ENCODE results near the gene ARHGEF19. TPM values are rescaled to one million over a fixed set of nuclear protein-coding genes. Genes with fewer than 3 reads are reported as not detected.

ARHGEF19 gene
- total and polyA plus RNA-seq, 9 of the 15 experiments (the other 6 are each of a cell fraction or from before 2014, with no cell fraction given): 0.73 to 21.0 (median 5.2) TPM

- TF ChIP-seq HDAC6 (IDR thresholded peaks at IDR 0.05; ENCODE audit: low read depth, low read length) (no peak), ZNF449 (CRISPR knock-in tag; IDR thresholded peaks at IDR 0.05) (no peak), ZBTB7A (IDR thresholded peaks at IDR 0.05; ENCODE audit: borderline replicate concordance, control insufficient read depth, low read depth, low read length) (peak; percentile 89; the same call in 1 of the 2 replicates), HNRNPUL1 (IDR thresholded peaks at IDR 0.05; ENCODE audit: low read length) (no peak), BRD9 (IDR thresholded peaks at IDR 0.05; ENCODE audit: low read depth, partially characterized antibody) (no peak), ZBTB2 (IDR thresholded peaks at IDR 0.05) (peak; percentile 82), DPF2 (IDR thresholded peaks at IDR 0.05) (no peak), ZNF785 (CRISPR knock-in tag; IDR thresholded peaks at IDR 0.05) (no peak), CCNT2 (IDR thresholded peaks at IDR 0.05; ENCODE audit: borderline replicate concordance, extremely low read depth, insufficient read length, low read depth, low read length) (peak; percentile 82), ZBTB1 (CRISPR knock-in tag; IDR thresholded peaks at IDR 0.05; ENCODE audit: borderline replicate concordance, low read depth) (no peak), XRCC3 (IDR thresholded peaks at IDR 0.05) (no peak), RB1 (IDR thresholded peaks at IDR 0.05; ENCODE audit: low read depth) (peak; percentile 84; the same call in 1 of the 2 replicates), ZNF124 (CRISPR knock-in tag; IDR thresholded peaks at IDR 0.05) (no peak), ZNF830 (CRISPR knock-in tag; IDR thresholded peaks at IDR 0.05) (no peak), ILK (tag; IDR thresholded peaks at IDR 0.05; ENCODE audit: borderline replicate concordance, low read depth) (no peak), SUPT5H (IDR thresholded peaks at IDR 0.05) (peak; percentile 84), ZSCAN29 (IDR thresholded peaks at IDR 0.05) (no peak), SP1 (CRISPR knock-in tag; IDR thresholded peaks at IDR 0.05) (0 out of 2 replicates have a peak, but pooled peaks have one; percentile 36), CCAR2 (IDR thresholded peaks at IDR 0.05; ENCODE audit: low read depth, low read length) (no peak), KDM1A (IDR thresholded peaks at IDR 0.05) (no peak), RERE (CRISPR knock-in tag; IDR thresholded peaks at IDR 0.05; ENCODE audit: borderline replicate concordance) (no peak), GTF2E2 (tag; IDR thresholded peaks at IDR 0.05) (no peak)
Observed at GRCh38 chr1:16236511-16237342, 24.3 kb upstream of the ARHGEF19 start, which contains the start of gene CPLANE2 (continued).

Measured in K562 (cell line).